ENCODE results near the gene IER3. TPM values are rescaled to one million over a fixed set of nuclear protein-coding genes. Genes with fewer than 3 reads are reported as not detected.

Gene IER3
- total and polyA plus RNA-seq, 9 of the 15 experiments (the other 6 are each of a cell fraction or from before 2014, with no cell fraction given): 1.5 to 30.0 (median 11.5) TPM

- TF ChIP-seq ARID3A (IDR thresholded peaks at IDR 0.05; ENCODE audit: borderline replicate concordance, low read depth, low read length) (0 out of 2 replicates have a peak, but pooled peaks have one; percentile 52), ZBTB2 (IDR thresholded peaks at IDR 0.05) (peak; percentile 55), CBX2 (IDR thresholded peaks at IDR 0.05; ENCODE audit: insufficient read depth, low read length, poor library complexity, severe bottlenecking) (no peak), ELF1 (tag; IDR thresholded peaks at IDR 0.05) (no peak), SMARCC2 (IDR thresholded peaks at IDR 0.05; ENCODE audit: low read depth) (no peak), ZNF583 (CRISPR knock-in tag; IDR thresholded peaks at IDR 0.05) (no peak), HLTF (IDR thresholded peaks at IDR 0.05) (no peak), FOXK1 (CRISPR knock-in tag; IDR thresholded peaks at IDR 0.05; ENCODE audit: borderline replicate concordance) (no peak), TCF7L2 (IDR thresholded peaks at IDR 0.05; ENCODE audit: low read depth, low read length) (no peak), EHMT2 (IDR thresholded peaks at IDR 0.05) (no peak), ATF1 (CRISPR knock-in tag; IDR thresholded peaks at IDR 0.05) (no peak; the same call in 1 of the 2 replicates), ATF1 (tag; IDR thresholded peaks at IDR 0.05) (peak; percentile 97), RBM39 (optimal IDR thresholded peaks at IDR 0.05; ENCODE audit: low read depth, low read length) (peak; percentile 82), CEBPB (tag; IDR thresholded peaks at IDR 0.05) (no peak), ZNF398 (CRISPR knock-in tag; IDR thresholded peaks at IDR 0.05) (no peak), ZNF408 (CRISPR knock-in tag; IDR thresholded peaks at IDR 0.05; ENCODE audit: low read depth) (no peak), SP1 (CRISPR knock-in tag; IDR thresholded peaks at IDR 0.05) (peak; percentile 99), ZNF507 (tag; conservative IDR thresholded peaks at IDR 0.05) (no peak), NFE2L1 (tag; IDR thresholded peaks at IDR 0.05; ENCODE audit: borderline replicate concordance, low read depth) (no peak), SAFB2 (IDR thresholded peaks at IDR 0.05; ENCODE audit: borderline replicate concordance, low read depth, low read length, severe bottlenecking) (no peak), ZNF644 (tag; IDR thresholded peaks at IDR 0.05; ENCODE audit: low read depth) (no peak), KDM4B (IDR thresholded peaks at IDR 0.05; ENCODE audit: borderline replicate concordance in 2 of 2, low read depth in 1 of 2) (peak in 1 of 2 experiments; percentile 69; a peak in 2 of 4 replicates)
- TF ChIP-seq, protein P1, sequence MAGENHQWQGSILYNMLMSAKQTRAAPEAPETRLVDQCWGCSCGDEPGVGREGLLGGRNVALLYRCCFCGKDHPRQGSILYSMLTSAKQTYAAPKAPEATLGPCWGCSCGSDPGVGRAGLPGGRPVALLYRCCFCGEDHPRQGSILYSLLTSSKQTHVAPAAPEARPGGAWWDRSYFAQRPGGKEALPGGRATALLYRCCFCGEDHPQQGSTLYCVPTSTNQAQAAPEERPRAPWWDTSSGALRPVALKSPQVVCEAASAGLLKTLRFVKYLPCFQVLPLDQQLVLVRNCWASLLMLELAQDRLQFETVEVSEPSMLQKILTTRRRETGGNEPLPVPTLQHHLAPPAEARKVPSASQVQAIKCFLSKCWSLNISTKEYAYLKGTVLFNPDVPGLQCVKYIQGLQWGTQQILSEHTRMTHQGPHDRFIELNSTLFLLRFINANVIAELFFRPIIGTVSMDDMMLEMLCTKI (IDR thresholded peaks at IDR 0.05; ENCODE audit: partially characterized antibody): no peak
Observed at GRCh38 chr6:30717129-30717844, 27.1 kb downstream of the IER3 start, which contains the start of gene MDC1 (continued).
